ENCODE data around the gene ADAM12.

DNA sequence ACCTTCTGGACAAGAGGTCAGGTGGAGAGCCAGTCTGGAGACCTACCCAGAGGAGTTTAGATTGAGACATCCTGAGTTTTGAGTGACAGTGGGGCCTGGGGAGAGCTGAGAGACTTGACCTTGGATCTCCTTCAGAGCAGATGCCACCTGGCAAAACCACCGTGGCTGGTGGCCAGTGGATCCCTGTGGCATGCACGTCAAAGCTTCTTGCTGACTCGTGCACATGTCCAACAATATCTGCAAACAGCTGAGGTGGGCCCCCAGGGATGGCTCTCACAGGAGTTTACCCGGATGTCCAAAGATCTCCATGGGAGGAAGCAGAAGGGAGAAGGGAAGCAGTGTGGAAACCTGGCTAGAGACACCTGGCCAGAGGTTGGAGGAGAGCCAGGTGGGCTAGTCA lies 261.4 kb downstream of the ADAM12 start:
- TF ChIP-seq FOXK2 (IDR thresholded peaks at IDR 0.05) (no peak), NFRKB (IDR thresholded peaks at IDR 0.05) (no peak), SP1 (IDR thresholded peaks at IDR 0.05) (no peak), TARDBP (IDR thresholded peaks at IDR 0.05) (no peak), ZNF384 (IDR thresholded peaks at IDR 0.05) (no peak), FOXM1 (IDR thresholded peaks at IDR 0.05; ENCODE audit: borderline replicate concordance) (no peak), CTBP1 (IDR thresholded peaks at IDR 0.05; ENCODE audit: borderline replicate concordance) (no peak), BHLHE40 (IDR thresholded peaks at IDR 0.05; ENCODE audit: borderline replicate concordance) (no peak), SUZ12 (IDR thresholded peaks at IDR 0.05) (no peak), LEF1 (IDR thresholded peaks at IDR 0.05; ENCODE audit: borderline replicate concordance) (no peak)
- TF ChIP-seq, protein P1, sequence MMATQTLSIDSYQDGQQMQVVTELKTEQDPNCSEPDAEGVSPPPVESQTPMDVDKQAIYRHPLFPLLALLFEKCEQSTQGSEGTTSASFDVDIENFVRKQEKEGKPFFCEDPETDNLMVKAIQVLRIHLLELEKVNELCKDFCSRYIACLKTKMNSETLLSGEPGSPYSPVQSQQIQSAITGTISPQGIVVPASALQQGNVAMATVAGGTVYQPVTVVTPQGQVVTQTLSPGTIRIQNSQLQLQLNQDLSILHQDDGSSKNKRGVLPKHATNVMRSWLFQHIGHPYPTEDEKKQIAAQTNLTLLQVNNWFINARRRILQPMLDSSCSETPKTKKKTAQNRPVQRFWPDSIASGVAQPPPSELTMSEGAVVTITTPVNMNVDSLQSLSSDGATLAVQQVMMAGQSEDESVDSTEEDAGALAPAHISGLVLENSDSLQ (IDR thresholded peaks at IDR 0.05): no peak
